K562 (cell line): Measurements from ENCODE around the gene FYTTD1. TPM values are rescaled to one million over a fixed set of nuclear protein-coding genes. Genes with fewer than 3 reads are reported as not detected.

Experiments used
- ARID1B ChIP-seq: fragments of 450-650 bp; IDR thresholded peaks from 2 replicates; pipeline ENCODE4 v1.6.1; 2016; ENCODE audit warnings: antibody characterized with exemption, mild to moderate bottlenecking, inconsistent platforms
- KLF16 ChIP-seq: IDR thresholded peaks from 2 replicates; pipeline ENCODE4 v1.6.1; 2016; ENCODE audit warnings: antibody characterized with exemption
- RAD51 ChIP-seq: fragments of 450-650 bp; IDR thresholded peaks from 2 replicates; pipeline ENCODE4 v1.7.1; 2016; ENCODE audit warnings: low read depth, mild to moderate bottlenecking, borderline replicate concordance
- SIN3A ChIP-seq, 2 experiments: fragments of 150-350 bp in 1 of 2; IDR thresholded peaks; 2 replicates each; pipeline ENCODE4 v1.6.1; 2011 to 2016; ENCODE audit warnings: borderline replicate concordance in 2 of 2, low read depth in 2 of 2, low read length in 2 of 2, mild to moderate bottlenecking in 2 of 2, moderate library complexity in 2 of 2; ENCODE audit not compliant: control insufficient read depth in 1 of 2
- SIN3B ChIP-seq: fragments of 450-650 bp; IDR thresholded peaks from 2 replicates; pipeline ENCODE4 v1.6.1; 2017; ENCODE audit warnings: low read depth, mild to moderate bottlenecking, moderate library complexity
- ZFX ChIP-seq: sonication (generic); formaldehyde crosslinking; IDR thresholded peaks from 2 replicates; pipeline ENCODE4 v1.8.0; 2022; ENCODE audit warnings: mild to moderate bottlenecking, missing genetic modification reagents, moderate library complexity
- ZNF445 ChIP-seq: fragments of 250-450 bp; sonication (Bioruptor Pico); IDR thresholded peaks from 2 replicates; pipeline ENCODE4 v1.4.0; 2020; ENCODE audit warnings: low read depth, mild to moderate bottlenecking, moderate library complexity
- polyA plus RNA-seq, 8 experiments: library from polyadenylated mRNA; depleted of rRNA in 4 of 8; stranded (reverse) in 5 of 8; unstranded in 3 of 8; fragments of >200 nt; fragmentation: Nextera tagmentation in 2 of 8; fragmentation: Illumina TruSeq in 1 of 8; extraction: Ambion mirVana in 2 of 8; extraction: Trizol in 1 of 8; gene quantifications; 2 replicates each; pipeline versions ENCODE4 v1.2.1 to v1.2.3, GENCODE V29; 2011 to 2014; ENCODE audit warnings: inconsistent platforms in 1 of 8, missing spikeins in 1 of 8
- total RNA-seq, 7 experiments: library from RNA; depleted of rRNA in 6 of 7; stranded (reverse); fragments of >200 nt in 6 of 7; fragmentation: Illumina TruSeq in 2 of 7; extraction: Trizol in 2 of 7; gene quantifications; 2 replicates each; pipeline versions ENCODE4 v1.2.1 to v1.2.3, GENCODE V29; 2011 to 2021; ENCODE audit warnings: low replicate concordance in 1 of 7
- TF ChIP-seq, protein P1 (sequence below): sonication (generic); formaldehyde crosslinking; IDR thresholded peaks from 2 replicates; pipeline ENCODE4 v1.4.0; 2020; ENCODE audit warnings: mild to moderate bottlenecking, missing genetic modification reagents
- TF ChIP-seq, protein P2 (sequence below): fragments of 450-650 bp; IDR thresholded peaks from 2 replicates; pipeline ENCODE4 v1.6.1; 2016; ENCODE audit warnings: mild to moderate bottlenecking, moderate library complexity
- TF ChIP-seq, protein P3 (sequence below), 2 experiments: fragments of 450-650 bp; IDR thresholded peaks; 2 replicates each; pipeline ENCODE4 v1.6.1; 2016
- TF ChIP-seq, protein P4 (sequence below): fragments of 250-450 bp; sonication (Bioruptor Pico); IDR thresholded peaks from 2 replicates; pipeline ENCODE4 v1.8.0; 2022; ENCODE audit warnings: inconsistent platforms, mild to moderate bottlenecking, moderate library complexity, borderline replicate concordance

FYTTD1 gene
- total and polyA plus RNA-seq, 9 of the 15 experiments (the other 6 are each of a cell fraction or from before 2014, with no cell fraction given) = 35.7 to 106 (median 76.3) TPM

DNA sequence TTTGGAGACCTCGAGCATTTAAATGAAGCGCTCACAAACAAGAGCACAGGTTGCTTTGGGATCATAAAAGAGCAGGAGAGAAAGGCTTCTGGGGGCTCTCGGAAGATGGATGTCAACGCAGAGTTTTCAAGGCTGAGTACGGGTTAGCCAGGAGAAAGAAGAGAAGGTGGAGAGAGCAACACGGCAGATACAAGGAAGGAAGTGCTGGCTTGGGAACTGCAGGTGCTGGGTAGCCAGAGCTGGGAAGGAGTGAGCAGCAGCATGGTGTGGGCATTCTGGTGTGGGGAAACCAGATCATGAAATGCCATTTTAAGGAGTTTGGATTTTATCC, 12.4 kb upstream of the FYTTD1 start (continued):
- TF ChIP-seq, protein P1, sequence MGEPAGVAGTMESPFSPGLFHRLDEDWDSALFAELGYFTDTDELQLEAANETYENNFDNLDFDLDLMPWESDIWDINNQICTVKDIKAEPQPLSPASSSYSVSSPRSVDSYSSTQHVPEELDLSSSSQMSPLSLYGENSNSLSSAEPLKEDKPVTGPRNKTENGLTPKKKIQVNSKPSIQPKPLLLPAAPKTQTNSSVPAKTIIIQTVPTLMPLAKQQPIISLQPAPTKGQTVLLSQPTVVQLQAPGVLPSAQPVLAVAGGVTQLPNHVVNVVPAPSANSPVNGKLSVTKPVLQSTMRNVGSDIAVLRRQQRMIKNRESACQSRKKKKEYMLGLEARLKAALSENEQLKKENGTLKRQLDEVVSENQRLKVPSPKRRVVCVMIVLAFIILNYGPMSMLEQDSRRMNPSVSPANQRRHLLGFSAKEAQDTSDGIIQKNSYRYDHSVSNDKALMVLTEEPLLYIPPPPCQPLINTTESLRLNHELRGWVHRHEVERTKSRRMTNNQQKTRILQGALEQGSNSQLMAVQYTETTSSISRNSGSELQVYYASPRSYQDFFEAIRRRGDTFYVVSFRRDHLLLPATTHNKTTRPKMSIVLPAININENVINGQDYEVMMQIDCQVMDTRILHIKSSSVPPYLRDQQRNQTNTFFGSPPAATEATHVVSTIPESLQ (CRISPR knock-in tag) = peak; percentile 15; the same call in 1 of the 2 replicates
- TF ChIP-seq, protein P2, sequence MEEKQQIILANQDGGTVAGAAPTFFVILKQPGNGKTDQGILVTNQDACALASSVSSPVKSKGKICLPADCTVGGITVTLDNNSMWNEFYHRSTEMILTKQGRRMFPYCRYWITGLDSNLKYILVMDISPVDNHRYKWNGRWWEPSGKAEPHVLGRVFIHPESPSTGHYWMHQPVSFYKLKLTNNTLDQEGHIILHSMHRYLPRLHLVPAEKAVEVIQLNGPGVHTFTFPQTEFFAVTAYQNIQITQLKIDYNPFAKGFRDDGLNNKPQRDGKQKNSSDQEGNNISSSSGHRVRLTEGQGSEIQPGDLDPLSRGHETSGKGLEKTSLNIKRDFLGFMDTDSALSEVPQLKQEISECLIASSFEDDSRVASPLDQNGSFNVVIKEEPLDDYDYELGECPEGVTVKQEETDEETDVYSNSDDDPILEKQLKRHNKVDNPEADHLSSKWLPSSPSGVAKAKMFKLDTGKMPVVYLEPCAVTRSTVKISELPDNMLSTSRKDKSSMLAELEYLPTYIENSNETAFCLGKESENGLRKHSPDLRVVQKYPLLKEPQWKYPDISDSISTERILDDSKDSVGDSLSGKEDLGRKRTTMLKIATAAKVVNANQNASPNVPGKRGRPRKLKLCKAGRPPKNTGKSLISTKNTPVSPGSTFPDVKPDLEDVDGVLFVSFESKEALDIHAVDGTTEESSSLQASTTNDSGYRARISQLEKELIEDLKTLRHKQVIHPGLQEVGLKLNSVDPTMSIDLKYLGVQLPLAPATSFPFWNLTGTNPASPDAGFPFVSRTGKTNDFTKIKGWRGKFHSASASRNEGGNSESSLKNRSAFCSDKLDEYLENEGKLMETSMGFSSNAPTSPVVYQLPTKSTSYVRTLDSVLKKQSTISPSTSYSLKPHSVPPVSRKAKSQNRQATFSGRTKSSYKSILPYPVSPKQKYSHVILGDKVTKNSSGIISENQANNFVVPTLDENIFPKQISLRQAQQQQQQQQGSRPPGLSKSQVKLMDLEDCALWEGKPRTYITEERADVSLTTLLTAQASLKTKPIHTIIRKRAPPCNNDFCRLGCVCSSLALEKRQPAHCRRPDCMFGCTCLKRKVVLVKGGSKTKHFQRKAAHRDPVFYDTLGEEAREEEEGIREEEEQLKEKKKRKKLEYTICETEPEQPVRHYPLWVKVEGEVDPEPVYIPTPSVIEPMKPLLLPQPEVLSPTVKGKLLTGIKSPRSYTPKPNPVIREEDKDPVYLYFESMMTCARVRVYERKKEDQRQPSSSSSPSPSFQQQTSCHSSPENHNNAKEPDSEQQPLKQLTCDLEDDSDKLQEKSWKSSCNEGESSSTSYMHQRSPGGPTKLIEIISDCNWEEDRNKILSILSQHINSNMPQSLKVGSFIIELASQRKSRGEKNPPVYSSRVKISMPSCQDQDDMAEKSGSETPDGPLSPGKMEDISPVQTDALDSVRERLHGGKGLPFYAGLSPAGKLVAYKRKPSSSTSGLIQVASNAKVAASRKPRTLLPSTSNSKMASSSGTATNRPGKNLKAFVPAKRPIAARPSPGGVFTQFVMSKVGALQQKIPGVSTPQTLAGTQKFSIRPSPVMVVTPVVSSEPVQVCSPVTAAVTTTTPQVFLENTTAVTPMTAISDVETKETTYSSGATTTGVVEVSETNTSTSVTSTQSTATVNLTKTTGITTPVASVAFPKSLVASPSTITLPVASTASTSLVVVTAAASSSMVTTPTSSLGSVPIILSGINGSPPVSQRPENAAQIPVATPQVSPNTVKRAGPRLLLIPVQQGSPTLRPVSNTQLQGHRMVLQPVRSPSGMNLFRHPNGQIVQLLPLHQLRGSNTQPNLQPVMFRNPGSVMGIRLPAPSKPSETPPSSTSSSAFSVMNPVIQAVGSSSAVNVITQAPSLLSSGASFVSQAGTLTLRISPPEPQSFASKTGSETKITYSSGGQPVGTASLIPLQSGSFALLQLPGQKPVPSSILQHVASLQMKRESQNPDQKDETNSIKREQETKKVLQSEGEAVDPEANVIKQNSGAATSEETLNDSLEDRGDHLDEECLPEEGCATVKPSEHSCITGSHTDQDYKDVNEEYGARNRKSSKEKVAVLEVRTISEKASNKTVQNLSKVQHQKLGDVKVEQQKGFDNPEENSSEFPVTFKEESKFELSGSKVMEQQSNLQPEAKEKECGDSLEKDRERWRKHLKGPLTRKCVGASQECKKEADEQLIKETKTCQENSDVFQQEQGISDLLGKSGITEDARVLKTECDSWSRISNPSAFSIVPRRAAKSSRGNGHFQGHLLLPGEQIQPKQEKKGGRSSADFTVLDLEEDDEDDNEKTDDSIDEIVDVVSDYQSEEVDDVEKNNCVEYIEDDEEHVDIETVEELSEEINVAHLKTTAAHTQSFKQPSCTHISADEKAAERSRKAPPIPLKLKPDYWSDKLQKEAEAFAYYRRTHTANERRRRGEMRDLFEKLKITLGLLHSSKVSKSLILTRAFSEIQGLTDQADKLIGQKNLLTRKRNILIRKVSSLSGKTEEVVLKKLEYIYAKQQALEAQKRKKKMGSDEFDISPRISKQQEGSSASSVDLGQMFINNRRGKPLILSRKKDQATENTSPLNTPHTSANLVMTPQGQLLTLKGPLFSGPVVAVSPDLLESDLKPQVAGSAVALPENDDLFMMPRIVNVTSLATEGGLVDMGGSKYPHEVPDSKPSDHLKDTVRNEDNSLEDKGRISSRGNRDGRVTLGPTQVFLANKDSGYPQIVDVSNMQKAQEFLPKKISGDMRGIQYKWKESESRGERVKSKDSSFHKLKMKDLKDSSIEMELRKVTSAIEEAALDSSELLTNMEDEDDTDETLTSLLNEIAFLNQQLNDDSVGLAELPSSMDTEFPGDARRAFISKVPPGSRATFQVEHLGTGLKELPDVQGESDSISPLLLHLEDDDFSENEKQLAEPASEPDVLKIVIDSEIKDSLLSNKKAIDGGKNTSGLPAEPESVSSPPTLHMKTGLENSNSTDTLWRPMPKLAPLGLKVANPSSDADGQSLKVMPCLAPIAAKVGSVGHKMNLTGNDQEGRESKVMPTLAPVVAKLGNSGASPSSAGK = 0 out of 2 replicates have a peak, but pooled peaks have one; percentile 16
- TF ChIP-seq ARID1B = 0 out of 2 replicates have a peak, but pooled peaks have one; percentile 20
- TF ChIP-seq, protein P3, sequence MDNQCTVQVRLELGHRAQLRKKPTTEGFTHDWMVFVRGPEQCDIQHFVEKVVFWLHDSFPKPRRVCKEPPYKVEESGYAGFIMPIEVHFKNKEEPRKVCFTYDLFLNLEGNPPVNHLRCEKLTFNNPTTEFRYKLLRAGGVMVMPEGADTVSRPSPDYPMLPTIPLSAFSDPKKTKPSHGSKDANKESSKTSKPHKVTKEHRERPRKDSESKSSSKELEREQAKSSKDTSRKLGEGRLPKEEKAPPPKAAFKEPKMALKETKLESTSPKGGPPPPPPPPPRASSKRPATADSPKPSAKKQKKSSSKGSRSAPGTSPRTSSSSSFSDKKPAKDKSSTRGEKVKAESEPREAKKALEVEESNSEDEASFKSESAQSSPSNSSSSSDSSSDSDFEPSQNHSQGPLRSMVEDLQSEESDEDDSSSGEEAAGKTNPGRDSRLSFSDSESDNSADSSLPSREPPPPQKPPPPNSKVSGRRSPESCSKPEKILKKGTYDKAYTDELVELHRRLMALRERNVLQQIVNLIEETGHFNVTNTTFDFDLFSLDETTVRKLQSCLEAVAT (IDR thresholded peaks at IDR 0.05) = peak; percentile 22 to 57; a peak in 2 of 4 replicates
- no peak for TF ChIP-seq ZFX (CRISPR knock-in tag)
- TF ChIP-seq RAD51 = no peak
- TF ChIP-seq ZNF445 (CRISPR knock-in tag) = no peak
- TF ChIP-seq SIN3A (IDR thresholded peaks at IDR 0.05; ENCODE audit: borderline replicate concordance in 2 of 2, control insufficient read depth in 1 of 2, low read depth in 2 of 2, low read length in 2 of 2) = no peak
- TF ChIP-seq, protein P4, sequence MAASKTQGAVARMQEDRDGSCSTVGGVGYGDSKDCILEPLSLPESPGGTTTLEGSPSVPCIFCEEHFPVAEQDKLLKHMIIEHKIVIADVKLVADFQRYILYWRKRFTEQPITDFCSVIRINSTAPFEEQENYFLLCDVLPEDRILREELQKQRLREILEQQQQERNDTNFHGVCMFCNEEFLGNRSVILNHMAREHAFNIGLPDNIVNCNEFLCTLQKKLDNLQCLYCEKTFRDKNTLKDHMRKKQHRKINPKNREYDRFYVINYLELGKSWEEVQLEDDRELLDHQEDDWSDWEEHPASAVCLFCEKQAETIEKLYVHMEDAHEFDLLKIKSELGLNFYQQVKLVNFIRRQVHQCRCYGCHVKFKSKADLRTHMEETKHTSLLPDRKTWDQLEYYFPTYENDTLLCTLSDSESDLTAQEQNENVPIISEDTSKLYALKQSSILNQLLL (CRISPR knock-in tag) = no peak
- TF ChIP-seq KLF16 = no peak
- TF ChIP-seq SIN3B = 0 out of 2 replicates have a peak, but pooled peaks have one; percentile 38
